OCI-LY3 (cell line): ENCODE results near the gene IGIP.

Experiments used
- H2AFZ ChIP-seq: fragments of 200-600, 300-600 bp; shearing (Covaris generic); 2 replicates; pipeline ENCODE4 v1.6.0; 2014; ENCODE audit warnings: antibody characterized with exemption, low read depth, low read length
- H3K27ac ChIP-seq: fragments of 200-600, 300-600 bp; sonication (generic); 2 replicates; pipeline ENCODE4 v1.5.1; 2014; ENCODE audit warnings: mild to moderate bottlenecking, low read length, moderate library complexity, mixed read lengths
- H3K27me3 ChIP-seq: fragments of 200-600, 300-600 bp; sonication (generic); 2 replicates; pipeline ENCODE4 v1.6.1; 2014; ENCODE audit warnings: low read depth, low read length, mixed read lengths
- H3K36me3 ChIP-seq: fragments of 200-600, 300-600 bp; sonication (generic); replicated peaks from 2 replicates; pipeline ENCODE3; 2014; ENCODE audit warnings: low read depth, low read length, mixed read lengths
- H3K4me1 ChIP-seq: fragments of 300-600, 200-600 bp; sonication (generic); 2 replicates; pipeline ENCODE4 v1.6.1; 2014; ENCODE audit warnings: low read length, mixed read lengths
- H3K4me2 ChIP-seq: fragments of 200-600, 300-600 bp; sonication (generic); 2 replicates; pipeline ENCODE4 v1.6.1; 2014; ENCODE audit warnings: low read length, mixed read lengths
- H3K4me3 ChIP-seq: fragments of 300-600, 200-600 bp; sonication (generic); 2 replicates; pipeline ENCODE4 v1.5.1; 2014; ENCODE audit warnings: antibody characterized with exemption, mild to moderate bottlenecking, low read length, moderate library complexity
- H3K79me2 ChIP-seq: fragments of 300-600, 200-600 bp; shearing (Covaris generic); 2 replicates; pipeline ENCODE4 v1.6.1; 2014; ENCODE audit warnings: mild to moderate bottlenecking, low read length, mixed read lengths
- H3K9ac ChIP-seq: fragments of 300-600, 200-600 bp; shearing (Covaris generic); 2 replicates; pipeline ENCODE4 v1.6.0; 2014; ENCODE audit warnings: mild to moderate bottlenecking, low read length, moderate library complexity
- H3K9me3 ChIP-seq: fragments of 200-600, 300-600 bp; shearing (Covaris generic); 2 replicates; pipeline ENCODE4 v1.6.1; 2014; ENCODE audit warnings: low read length, mixed read lengths; ENCODE audit not compliant: insufficient read depth
- H4K20me1 ChIP-seq: fragments of 200-600, 300-600 bp; sonication (generic); 2 replicates; pipeline ENCODE4 v1.6.1; 2016; ENCODE audit warnings: low read length, mixed read lengths; ENCODE audit not compliant: insufficient read depth
- CTCF ChIP-seq: fragments of 200-600, 300-600 bp; sonication (generic); IDR thresholded peaks from 2 replicates; pipeline ENCODE4 v1.5.1; 2014; ENCODE audit warnings: antibody characterized with exemption, low read length, low read depth
- EZH2phosphoT487 ChIP-seq: fragments of 200-600 bp; shearing (Covaris generic); IDR thresholded peaks from 2 replicates; pipeline ENCODE4 v1.6.1; 2018; ENCODE audit warnings: antibody characterized with exemption, mixed run types, low read depth

The IGIP gene

GRCh38 chr5:140110646-140110957 lies 15.1 kb upstream of the IGIP start:
- Histone ChIP-seq H4K20me1 (peaks cover 14% of the 10 kb centered on the region; the same call in 1 of the 2 replicates), H3K27ac (no peak overlapping the region), H3K4me3 (no peak overlapping the region), H3K4me2 (no peak overlapping the region), H3K36me3 (no peaks in the 10 kb centered on the region), H3K9ac (no peak overlapping the region), H3K79me2 (peaks cover 64% of the 10 kb centered on the region), H3K4me1 (peaks cover 36% of the 10 kb centered on the region), H3K27me3 (no peaks in the 10 kb centered on the region; the same call in 1 of the 2 replicates), H3K9me3 (no peaks in the 10 kb centered on the region), H2AFZ (no peak overlapping the region)
- TF ChIP-seq EZH2phosphoT487 (no peak), CTCF (no peak)

GRCh38 chr5:140111011-140111858 lies 14.5 kb upstream of the IGIP start:
- no peak for TF ChIP-seq CTCF
- no peak for TF ChIP-seq EZH2phosphoT487

GRCh38 chr5:140111859-140112551 lies 13.7 kb upstream of the IGIP start:
- Histone ChIP-seq H3K27ac (no peak overlapping the region), H3K9ac (no peak overlapping the region), H3K4me1 (peaks cover 36% of the 10 kb centered on the region), H3K9me3 (no peaks in the 10 kb centered on the region), H4K20me1 (peaks cover 22% of the 10 kb centered on the region; the same call in 1 of the 2 replicates), H3K4me2 (peak overlapping the region; percentile 97; the same call in 1 of the 2 replicates), H3K27me3 (no peaks in the 10 kb centered on the region; the same call in 1 of the 2 replicates), H3K79me2 (peaks cover 73% of the 10 kb centered on the region), H3K4me3 (peak overlapping the region; percentile 97; the same call in 1 of the 2 replicates), H3K36me3 (no peaks in the 10 kb centered on the region), H2AFZ (no peak overlapping the region)
- TF ChIP-seq EZH2phosphoT487 (no peak), CTCF (no peak)

More at GRCh38 chr5:140111011-140111858, 14.5 kb upstream of the IGIP start:
- peaks cover 20% of the 10 kb centered on the region; the same call in 1 of the 2 replicates for H4K20me1 ChIP-seq
- H3K4me3 ChIP-seq: no peak overlapping the region
- H3K79me2 ChIP-seq: peaks cover 71% of the 10 kb centered on the region
- no peaks in the 10 kb centered on the region for H3K9me3 ChIP-seq
- peaks cover 41% of the 10 kb centered on the region for H3K4me1 ChIP-seq
- no peak overlapping the region for H3K4me2 ChIP-seq
- H3K9ac ChIP-seq: no peak overlapping the region
- H3K36me3 ChIP-seq: no peaks in the 10 kb centered on the region
- H3K27me3 ChIP-seq: no peaks in the 10 kb centered on the region; the same call in 1 of the 2 replicates
- no peak overlapping the region for H2AFZ ChIP-seq
- H3K27ac ChIP-seq: no peak overlapping the region

GRCh38 chr5:140112685-140113179 lies 13.0 kb upstream of the IGIP start:
- Histone ChIP-seq H3K9me3 (no peaks in the 10 kb centered on the region), H3K4me1 (peaks cover 35% of the 10 kb centered on the region), H3K36me3 (no peaks in the 10 kb centered on the region), H3K4me2 (peak overlapping the region; percentile 97), H2AFZ (no peak overlapping the region), H4K20me1 (peaks cover 22% of the 10 kb centered on the region; the same call in 1 of the 2 replicates), H3K9ac (peak overlapping the region; percentile 83), H3K27ac (no peak overlapping the region), H3K79me2 (peaks cover 73% of the 10 kb centered on the region), H3K27me3 (no peaks in the 10 kb centered on the region; the same call in 1 of the 2 replicates), H3K4me3 (peak overlapping the region; percentile 97)
- TF ChIP-seq EZH2phosphoT487 (no peak), CTCF (no peak)
